IMR-90 (cell line): ENCODE results near the gene GOLGA5.

ENCODE experiments used
- BHLHE40 ChIP-seq: fragments of 150-350 bp; IDR thresholded peaks from 2 replicates; pipeline ENCODE4 v1.6.1; 2016; ENCODE audit warnings: mild to moderate bottlenecking, low read depth, low read length
- CEBPB ChIP-seq: IDR thresholded peaks from 2 replicates; pipeline ENCODE4 v1.6.1; 2012; ENCODE audit warnings: low read depth, low read length, improper control_type of control experiment
- CHD1 ChIP-seq: IDR thresholded peaks from 2 replicates; pipeline ENCODE4 v1.6.1; 2012; ENCODE audit warnings: low read depth, low read length, improper control_type of control experiment
- FOS ChIP-seq: fragments of 150-350 bp; IDR thresholded peaks from 2 replicates; pipeline ENCODE4 v1.6.1; 2016; ENCODE audit warnings: low read depth, low read length
- MAFK ChIP-seq: IDR thresholded peaks from 2 replicates; pipeline ENCODE4 v1.6.1; 2012; ENCODE audit warnings: low read depth, low read length, improper control_type of control experiment
- NFE2L2 ChIP-seq: fragments of 150-350 bp; IDR thresholded peaks from 2 replicates; pipeline ENCODE4 v1.6.1; 2016; ENCODE audit warnings: low read depth, mild to moderate bottlenecking, low read length
- POLR2A ChIP-seq: IDR thresholded peaks from 2 replicates; pipeline ENCODE4 v1.6.1; 2012; ENCODE audit warnings: mild to moderate bottlenecking, low read depth, low read length
- RAD21 ChIP-seq: IDR thresholded peaks from 2 replicates; pipeline ENCODE4 v1.6.1; 2012; ENCODE audit warnings: low read length, improper control_type of control experiment
- RCOR1 ChIP-seq: IDR thresholded peaks from 2 replicates; pipeline ENCODE4 v1.6.1; 2012; ENCODE audit warnings: mild to moderate bottlenecking, low read length, improper control_type of control experiment; ENCODE audit not compliant: insufficient replicate concordance
- USF2 ChIP-seq: fragments of 150-350 bp; IDR thresholded peaks from 2 replicates; pipeline ENCODE4 v1.6.1; 2017; ENCODE audit warnings: mild to moderate bottlenecking, antibody characterized with exemption, low read length, low read depth
- TF ChIP-seq, protein P1 (sequence below): conservative IDR thresholded peaks from 2 replicates; pipeline ENCODE4 v1.5.1; 2012; ENCODE audit warnings: mild to moderate bottlenecking, low read depth, low read length, improper control_type of control experiment

DNA sequence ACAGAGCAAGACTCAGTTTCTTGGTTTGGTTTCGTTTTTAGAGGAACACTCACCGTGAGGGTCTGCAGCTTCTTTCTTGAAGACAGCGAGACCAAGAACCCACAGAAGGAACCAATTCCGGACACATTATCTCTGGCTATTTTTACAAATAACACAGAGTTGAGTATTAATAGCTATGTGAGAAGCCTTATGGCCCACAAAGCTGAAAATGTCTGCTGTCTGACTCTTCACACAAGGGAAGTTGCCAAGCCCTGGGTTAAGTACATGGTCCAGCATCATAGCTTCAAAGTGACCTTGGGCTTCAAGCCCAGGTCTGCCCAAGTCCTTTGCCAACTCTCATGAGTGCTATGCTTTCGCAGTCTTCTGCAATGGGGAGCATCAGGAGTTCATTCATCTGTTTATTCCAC, 43.1 kb upstream of the GOLGA5 start:
- TF ChIP-seq RCOR1 = no peak
- no peak for TF ChIP-seq RAD21
- TF ChIP-seq, protein P1, sequence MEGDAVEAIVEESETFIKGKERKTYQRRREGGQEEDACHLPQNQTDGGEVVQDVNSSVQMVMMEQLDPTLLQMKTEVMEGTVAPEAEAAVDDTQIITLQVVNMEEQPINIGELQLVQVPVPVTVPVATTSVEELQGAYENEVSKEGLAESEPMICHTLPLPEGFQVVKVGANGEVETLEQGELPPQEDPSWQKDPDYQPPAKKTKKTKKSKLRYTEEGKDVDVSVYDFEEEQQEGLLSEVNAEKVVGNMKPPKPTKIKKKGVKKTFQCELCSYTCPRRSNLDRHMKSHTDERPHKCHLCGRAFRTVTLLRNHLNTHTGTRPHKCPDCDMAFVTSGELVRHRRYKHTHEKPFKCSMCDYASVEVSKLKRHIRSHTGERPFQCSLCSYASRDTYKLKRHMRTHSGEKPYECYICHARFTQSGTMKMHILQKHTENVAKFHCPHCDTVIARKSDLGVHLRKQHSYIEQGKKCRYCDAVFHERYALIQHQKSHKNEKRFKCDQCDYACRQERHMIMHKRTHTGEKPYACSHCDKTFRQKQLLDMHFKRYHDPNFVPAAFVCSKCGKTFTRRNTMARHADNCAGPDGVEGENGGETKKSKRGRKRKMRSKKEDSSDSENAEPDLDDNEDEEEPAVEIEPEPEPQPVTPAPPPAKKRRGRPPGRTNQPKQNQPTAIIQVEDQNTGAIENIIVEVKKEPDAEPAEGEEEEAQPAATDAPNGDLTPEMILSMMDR = no peak
- TF ChIP-seq POLR2A = no peak
- no peak for TF ChIP-seq BHLHE40
- TF ChIP-seq USF2 = no peak
- no peak for TF ChIP-seq MAFK
- TF ChIP-seq FOS = no peak
- no peak for TF ChIP-seq CHD1
- no peak for TF ChIP-seq NFE2L2
- TF ChIP-seq CEBPB = no peak
